ENCODE measurements around the gene ZXDC. TPM values are rescaled to one million over a fixed set of nuclear protein-coding genes. Genes with fewer than 3 reads are reported as not detected.

Gene ZXDC
- total RNA-seq, 1 donor from 2014 or later = 29.5 TPM

DNA sequence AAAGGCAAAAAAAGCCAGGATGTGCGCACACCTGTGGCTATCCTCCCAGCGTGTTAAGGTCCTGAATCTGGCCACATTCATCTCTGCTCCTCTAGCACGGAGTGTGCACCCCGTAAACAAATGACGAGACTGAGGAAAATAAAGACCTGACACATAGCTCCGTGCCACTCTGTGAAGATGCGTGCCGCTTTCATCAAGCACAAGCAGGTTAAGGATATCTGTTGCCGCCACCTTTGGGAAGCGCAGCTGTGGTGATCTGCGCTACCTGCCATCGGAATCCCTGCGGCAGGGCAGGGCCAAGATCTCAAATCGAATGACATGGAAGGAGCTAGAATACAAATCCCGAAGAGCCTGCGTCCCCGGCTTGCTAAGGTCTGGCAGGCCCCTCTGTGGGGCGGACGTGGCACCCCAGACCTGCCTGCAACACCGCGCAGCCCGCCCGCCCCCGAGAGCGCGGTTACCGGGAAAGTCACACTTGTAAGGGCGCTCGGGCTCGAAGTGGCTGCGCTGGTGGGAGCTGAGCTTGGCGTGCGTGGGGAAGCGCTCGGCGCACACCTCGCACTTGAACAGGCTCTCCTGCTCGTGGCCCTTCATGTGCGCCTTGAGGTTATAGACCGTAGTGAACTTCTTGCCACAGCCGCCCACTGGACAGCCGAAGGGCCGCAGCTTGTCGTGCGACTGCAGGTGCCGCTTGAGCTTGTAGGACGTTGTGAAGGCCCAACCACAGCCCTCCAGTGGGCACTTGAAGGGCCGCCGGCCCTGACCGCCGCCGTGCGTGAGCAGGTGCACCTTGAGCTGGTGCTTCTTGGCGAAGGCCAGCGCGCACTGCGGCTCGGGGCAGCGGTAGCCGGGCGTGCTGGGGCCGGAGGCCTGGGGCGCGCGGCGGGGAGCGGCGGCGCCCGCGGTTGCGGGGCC is 936 bp downstream of the ZXDC start:
- DNase-seq (ENCODE audit: low read depth) = peak; percentile 30

DNA sequence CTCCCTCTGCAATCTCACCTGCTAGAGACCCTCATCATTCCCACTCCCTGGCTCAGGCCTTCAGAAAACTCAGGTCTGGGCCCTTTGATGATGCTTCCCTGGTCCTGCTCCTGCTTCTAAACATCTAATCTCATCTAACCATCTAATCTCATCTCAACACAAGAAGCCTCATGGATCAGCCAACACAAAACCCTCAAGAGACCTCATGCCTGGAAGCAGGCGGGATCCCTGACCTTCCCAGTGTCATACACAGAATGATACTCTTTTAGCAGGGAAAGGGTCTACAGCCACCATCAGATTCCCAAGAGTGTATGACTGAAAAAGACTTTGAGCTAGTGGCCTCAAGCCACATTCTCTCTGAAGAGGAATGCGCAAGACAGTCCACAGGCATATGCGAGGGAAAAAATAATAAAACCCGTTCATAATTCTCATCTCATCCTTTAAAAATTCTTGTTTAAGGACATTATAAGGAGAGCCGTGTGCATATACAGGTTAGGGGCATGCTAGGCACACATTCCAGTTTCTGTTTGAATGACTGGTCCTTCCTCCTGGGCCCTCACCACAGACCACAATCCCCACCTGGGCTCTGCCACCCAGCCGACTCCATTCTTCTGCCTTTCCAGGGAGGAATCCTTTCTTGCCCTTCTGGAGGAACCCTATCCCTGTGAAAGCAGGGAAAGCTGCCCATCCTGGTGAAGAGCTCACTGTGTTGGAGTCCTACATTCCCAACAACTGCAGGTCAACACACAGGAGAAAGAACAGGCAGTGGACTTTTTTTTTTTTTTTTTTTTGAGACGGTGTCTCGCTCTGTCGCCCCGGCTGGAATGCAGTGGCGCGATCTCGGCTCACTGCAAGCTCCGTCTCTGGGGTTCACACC is 2.2 kb downstream of the ZXDC start:
- DNase-seq (ENCODE audit: low read depth) = peak; percentile 20

DNA sequence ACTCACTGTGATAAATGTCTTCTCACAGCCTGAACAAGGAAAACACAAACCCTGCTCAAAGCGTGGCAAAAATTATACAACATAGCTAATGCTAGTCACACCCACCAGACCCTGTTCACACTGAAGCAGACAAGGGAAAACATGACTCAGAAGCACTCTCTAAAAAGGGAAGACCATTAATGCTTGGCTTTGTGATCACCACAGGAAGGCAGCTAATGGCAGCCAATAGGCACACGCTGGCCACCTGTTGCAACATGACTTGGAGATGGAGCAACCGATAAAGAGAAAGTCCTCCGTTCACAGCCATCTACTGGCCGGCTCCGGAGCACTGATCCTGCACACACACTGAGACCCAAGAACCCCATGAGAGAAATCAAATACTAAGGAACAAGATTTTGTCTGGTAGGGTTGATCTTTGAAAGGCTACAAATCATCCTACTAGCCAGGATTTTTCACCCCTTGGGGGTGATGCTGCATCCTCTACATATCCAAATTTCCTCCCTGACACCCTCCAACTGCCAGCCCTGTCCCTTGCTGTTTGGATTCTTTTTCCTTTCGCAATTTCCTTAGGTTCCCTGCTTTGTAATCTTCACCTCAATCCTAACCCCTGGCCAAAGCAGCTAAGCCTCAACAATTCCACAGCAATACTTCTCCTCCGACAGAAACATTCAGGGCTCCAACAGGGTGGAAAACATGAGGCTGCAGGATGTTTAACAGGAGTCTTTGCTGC is 3.2 kb downstream of the ZXDC start:
- DNase-seq (ENCODE audit: low read depth) = peak; percentile 98

DNA sequence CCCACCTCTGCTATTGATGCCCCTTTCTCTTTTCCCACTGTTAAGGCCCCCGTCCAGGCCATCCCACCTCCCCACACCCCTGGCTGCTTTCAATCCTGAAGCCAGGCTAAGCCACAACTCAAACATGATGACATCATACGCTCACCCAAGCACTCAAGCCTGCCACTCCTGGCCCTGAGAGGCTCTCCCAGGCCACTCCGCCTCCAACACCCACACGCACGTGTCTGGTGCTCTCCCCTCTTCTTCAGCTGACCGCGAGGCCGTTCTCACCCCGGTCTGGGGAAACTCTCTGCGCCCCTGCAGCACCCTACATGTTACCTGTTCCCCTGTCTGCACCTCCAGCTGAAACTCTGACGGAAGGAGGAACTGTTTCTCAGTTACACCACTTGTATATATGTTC is 6.2 kb downstream of the ZXDC start:
- DNase-seq (ENCODE audit: low read depth) = no peak

DNA sequence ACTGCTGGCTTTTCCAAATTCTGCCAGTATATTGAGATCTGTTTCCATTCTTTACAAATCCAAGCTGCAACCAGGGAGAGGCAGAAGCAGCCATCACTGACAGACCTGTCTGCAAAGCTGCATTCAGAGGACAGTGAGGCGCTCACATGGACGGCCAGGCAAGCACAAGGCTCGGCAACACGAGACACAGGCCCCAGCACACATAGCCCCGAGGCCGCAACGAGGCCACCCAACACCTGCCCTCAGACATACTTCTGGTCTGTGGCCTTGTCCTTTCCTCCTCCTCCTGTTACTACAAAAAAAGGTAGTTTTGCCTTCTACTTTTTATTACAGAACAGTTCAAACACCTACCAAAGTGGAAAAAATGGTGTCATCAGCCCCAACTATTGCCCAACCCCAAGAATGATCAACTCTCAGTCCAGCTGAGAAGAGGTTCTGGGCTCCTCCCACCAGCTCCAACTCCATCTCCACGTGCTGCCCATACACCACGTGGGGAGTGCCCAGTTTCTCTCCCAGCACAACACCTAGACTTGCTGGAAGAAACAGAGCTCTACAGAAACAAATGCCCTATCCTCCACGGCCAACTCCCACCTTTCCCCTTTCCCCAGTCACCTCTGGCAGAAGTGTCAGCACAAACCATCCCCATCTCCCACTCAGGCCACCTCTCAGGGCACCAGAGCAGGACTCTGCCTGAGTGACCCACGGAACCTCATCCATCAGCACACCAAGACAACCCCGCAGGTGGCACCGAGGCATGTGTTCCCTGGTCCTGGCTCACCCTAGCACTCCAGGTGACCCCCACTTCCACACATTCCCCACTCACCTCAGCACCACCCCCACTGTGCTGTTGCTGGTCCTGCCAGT is 7.4 kb downstream of the ZXDC start:
- peak; percentile 55 for DNase-seq (ENCODE audit: low read depth)

DNA sequence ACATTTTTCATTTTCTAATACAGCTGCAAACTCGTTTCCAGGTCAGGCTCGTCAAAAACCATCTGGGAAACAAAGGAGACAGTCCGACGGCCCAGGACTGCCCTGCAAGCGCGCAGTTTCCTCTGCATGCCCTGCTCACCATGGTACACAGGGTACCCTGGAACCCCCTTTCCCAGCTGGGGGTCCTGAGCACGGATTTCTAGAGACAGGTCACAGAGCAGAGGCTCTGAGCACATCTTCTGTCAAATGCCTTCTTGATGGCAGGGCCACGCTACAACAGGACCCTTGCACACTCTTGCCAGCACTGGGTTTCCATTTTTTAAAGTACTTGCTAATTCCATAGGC is 8.1 kb downstream of the ZXDC start:
- DNase-seq (ENCODE audit: low read depth) = no peak

DNA sequence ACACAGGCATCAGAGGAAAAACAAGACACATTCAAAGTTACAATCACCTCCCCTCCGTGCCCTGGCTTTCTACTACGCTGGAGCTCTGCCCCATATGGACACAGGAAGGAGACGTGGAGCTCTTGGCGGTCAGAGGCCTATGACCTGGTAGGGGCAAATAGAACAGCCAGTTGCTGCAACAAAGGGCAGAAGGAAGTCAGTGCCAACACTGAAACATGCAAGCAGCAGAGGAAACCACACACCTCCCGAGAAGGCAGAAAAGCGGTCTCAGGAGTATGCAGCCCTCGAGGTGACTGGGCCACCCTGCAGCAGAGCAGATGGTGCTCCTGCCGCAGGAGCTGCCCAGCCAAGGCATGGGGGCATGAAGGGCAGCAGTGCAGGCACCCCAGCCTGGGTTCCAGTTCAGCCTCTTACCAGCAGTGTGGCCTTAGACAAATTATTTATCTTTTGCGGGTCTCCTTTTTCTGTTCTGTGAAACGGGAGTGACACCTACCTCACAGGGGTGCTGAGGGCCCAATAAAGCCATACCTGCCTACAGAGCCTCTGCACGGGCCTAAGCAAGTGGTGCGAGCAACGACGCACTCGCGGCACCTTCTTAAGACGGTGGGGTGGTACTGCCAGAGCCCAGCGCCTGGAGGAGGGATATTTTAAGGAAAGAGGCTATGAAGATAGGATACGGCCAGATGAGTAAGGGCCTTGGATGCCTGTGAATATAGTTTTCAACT is 8.6 kb downstream of the ZXDC start:
- DNase-seq (ENCODE audit: low read depth) = no peak

DNA sequence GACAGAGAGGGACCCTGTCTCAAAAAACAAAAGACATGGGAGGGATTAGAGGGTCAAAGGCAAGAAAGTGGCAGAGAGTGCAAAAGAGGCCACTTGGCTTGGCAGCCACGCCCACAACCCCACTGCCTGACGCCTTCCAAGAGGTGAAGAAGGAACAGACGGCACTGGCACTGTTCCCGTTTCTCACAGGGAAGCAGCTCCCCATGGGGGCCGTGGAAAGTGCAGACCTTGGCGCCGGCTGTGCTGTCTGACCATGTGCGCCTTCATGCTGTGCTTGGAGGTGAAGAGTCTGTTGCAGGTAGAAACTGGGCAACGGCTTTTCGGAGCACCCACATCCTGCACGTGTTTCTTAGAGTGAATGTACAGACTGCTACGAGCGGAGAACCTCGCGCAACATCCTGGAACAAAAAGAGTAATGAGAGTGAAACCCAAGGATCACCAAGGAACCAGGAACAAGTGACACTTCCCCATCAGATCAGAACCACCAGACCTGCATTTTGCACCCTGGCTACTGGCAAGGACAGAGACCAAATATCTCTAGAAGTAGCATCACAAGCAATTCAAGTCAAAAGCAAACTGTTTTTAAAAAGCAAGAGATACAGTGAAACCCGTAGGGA is 9.7 kb downstream of the ZXDC start:
- no peak for DNase-seq (ENCODE audit: low read depth)

DNA sequence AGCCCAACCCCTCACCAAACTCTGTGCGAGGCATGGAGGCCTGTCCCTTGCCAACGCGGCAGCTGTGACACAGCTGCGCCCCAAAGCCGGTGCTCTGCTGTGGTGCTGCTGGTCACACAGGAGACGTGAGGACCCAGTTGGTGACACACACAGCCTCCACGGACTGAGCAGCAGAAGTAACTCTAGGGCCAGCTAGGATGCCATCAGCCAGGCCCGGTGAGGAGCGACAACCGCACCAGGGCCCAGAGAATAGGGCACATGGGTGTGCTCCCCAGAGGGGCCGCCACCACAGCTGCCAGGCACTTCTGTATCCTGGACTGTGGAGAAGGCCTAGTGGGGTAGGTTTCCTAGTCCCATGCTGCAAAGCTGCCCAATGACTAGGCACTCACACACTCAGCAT is 10.7 kb downstream of the ZXDC start:
- DNase-seq (ENCODE audit: low read depth) = no peak

DNA sequence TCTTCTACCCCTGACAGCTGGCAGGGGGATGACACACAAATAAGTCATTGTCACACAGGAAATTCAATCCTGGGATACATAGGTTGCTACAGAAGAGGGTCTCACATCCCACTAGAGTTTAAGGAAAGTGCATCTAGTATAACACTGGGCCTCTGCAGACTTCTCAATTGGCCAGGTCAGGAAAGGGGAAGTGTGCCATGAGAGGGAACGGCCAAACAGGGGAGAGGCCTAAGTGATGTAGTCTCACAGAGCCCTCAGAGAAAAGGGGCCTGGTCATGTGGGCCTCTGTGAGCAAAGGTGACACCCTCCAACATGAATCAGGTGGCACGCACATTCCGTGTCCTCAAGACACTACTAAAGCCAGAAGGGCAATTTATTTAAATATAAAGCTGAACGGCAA is 11.2 kb downstream of the ZXDC start:
- DNase-seq (ENCODE audit: low read depth) = no peak

DNA sequence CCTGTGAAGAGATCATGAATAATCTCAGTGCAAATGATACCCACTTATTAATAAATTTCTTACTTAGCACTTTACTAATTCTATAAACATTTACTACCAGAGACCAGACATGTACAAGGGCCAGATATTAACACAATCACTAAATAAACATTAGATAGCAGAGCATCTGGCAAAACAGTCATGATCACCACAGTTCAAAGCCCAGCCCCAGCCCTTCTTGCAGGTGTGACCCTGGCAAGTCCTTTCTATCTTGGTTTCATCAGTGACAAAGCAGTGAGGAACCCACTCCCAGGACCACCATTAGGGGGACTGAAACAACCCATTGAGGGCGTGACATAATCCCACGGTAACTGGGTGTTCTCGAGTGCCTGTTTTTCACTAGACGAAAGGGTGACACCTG is 11.6 kb downstream of the ZXDC start:
- no peak for DNase-seq (ENCODE audit: low read depth)

DNA sequence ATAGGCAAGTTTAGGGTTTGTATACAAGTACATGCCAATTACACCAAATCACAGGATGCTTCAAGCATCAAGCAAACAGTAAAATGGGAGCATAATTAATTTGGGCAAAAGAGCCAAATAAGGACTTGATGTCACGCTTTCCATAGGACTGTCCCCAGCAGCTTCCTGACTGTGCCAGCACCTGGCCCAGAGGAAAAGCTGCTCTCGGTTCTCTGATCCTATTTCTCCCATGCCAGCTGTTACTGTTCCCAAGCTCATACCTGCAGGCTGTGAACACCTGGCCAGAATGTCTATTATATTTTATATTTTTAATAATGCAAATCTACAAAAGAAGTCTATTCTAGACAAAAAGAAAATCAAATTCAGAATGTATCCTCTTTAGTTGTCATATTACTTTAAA is 12.2 kb downstream of the ZXDC start:
- no peak for DNase-seq (ENCODE audit: low read depth)

DNA sequence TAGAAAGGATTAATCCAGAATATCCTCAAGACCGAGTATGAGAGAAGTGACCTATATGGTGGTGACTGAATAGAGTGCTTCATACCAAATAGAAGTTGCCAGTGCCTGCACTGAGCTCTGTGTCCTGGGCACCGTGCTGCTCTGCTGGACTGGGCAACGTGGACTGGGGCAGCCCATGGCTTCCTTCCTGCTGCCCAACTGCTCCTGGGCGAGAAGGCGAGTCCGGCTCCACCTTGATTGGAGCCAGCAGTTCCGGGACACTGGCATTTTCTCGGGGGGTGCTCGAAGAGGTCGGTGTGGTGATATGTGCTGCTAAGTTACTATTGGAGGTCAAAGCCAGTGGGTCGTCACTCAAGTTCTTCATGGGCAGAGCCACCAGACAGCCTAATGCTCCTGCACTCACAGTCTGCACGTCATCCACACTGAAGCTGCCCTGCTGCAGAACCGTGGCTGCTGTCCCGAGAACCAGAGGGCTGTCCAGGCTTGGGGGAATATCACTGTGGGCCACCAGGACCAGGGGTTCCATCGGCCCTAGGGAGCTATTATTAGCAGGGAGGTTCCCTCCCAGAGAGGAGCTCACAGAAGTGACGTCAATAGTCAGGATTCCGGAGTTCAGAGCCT is 14.1 kb downstream of the ZXDC start:
- DNase-seq (ENCODE audit: low read depth) = no peak

DNA sequence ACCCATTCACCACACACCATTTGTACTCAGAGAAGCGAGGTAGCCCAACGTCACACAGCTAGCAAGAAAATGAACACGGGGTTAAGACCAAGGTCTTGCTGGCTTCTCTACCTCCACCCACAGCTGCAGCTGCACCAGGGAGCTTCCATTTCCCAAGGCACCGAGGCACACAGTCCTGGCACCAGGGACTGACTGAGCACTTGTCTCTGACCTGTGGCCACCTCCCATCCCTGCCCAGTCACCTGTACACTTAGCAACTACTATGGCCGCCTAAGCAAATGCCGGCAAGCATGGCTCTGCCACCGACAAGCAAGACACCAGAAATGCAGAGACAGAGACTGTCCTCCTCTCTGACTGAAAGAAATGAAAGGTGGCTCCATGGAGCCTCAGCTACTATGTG is 15.3 kb downstream of the ZXDC start:
- no peak for DNase-seq (ENCODE audit: low read depth)

DNA sequence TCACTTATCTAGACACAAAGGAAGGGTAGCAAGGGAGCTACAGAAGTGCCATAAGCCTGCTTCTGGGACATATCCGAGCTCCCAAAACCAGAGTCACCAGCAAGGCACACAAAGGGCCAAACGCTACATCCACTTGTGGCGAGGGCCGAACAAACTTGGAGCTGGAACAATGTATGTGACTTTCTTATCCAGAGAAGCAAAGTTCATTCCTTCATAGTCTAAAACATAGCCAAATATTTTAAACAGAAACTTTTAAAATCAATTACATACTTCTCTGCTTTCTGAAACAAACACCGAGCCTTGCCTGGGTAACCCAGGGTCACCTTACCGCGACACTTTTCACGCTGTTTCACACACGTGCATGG is 15.9 kb downstream of the ZXDC start:
- DNase-seq (ENCODE audit: low read depth) = no peak

DNA sequence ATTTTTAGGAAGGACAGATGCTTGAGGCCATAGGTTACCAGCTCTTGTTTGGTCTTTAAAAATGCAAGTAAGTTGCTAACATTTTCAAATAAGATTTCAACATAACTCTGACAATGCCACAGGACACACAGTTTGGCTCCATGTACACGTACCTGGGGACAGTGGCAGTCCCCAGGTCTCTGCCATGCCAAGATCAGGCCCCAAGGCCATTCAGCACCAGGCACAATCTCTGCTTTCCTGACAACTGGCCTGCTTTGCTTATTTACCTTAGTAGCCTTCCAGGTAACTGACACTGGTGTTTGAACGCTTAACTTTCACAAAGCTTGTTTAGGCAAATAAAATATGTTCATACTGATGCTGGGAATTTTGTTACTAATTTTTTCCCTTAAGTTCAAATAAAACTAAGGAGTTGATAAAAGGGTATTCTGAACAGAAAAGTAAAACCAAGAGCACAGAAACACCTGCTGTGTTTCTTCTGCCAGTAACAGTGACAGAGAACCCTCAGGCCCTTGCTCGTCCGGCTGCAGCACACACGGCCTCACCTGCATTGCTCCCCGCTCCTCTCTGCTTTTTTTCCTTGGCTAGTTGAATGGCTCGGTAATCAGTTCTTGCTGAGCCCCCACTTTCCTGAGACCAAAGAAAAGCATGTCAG is 16.5 kb downstream of the ZXDC start:
- DNase-seq (ENCODE audit: low read depth) = no peak

DNA sequence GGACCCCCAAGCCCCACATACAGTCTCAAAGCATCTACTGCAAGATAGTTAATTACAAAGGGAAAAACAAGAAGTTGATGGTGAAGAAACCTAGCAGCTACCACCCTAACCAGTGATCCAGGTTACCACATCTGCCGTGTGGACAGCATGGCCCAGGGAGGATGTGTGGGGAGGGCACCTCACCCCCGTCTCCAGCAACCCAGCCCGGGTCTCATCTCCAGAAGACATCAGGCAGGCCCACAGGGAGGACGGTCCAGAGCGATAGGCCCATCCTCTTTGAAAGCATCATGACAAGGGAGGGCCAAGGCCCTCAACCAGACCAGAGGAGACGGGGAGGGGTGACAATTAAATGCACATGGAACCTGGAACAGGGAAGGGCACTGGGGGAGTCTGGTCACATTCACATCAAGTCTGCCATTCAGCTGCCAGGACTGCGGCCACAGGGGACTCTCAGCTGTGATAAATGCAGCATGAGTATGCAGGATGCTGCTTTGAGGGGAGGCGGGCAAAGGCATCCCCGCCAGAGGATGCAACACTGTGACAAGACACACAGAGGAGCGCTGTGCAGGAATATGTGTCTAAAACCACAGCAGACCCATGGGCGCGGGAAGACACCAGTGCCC is 18.8 kb downstream of the ZXDC start:
- DNase-seq (ENCODE audit: low read depth) = no peak

DNA sequence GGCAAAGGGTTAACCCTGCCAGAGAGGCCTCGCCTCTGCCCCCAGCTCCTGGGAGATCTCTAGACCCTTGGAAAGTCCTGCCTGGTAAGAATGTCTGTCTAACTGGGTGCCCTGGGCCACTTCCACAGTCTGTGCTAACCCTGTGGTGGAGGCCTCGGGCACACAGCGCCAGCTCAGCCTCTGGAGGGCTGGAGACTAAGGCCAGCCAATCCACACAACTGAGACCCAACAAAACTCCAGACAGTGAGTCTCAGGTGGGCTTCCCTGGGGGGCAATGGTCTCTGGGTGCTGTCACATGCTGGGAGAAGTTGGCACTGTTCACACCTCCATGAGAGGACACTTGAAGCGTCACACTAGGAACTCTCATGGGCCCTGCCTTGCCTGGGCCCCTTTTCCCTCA is 19.5 kb downstream of the ZXDC start:
- no peak for DNase-seq (ENCODE audit: low read depth)

Data from renal cortical epithelial cell (primary cell).